LHCN-M2 (cell line): Measurements from ENCODE around the gene ADAMTS12. TPM values are rescaled to one million over a fixed set of nuclear protein-coding genes. Genes with fewer than 3 reads are reported as not detected.

Experiments used
- DNase-seq: peaks from one replicate; pipeline ENCODE4 v3.0.0-alpha.2; 2012; ENCODE audit warnings: low read depth
- total RNA-seq: library from RNA; depleted of rRNA; stranded (reverse); fragments of >200 nt; gene quantifications from 2 replicates; pipeline ENCODE4 v1.2.3, GENCODE V29; 2014; rRNA removed

ADAMTS12 gene
- total RNA-seq, 1 experiment from 2014 or later: 11.6 TPM

GRCh38 chr5:33487236-33487635 lies 404.6 kb downstream of the ADAMTS12 start:
- DNase-seq: no peak

- no peak for DNase-seq
These were observed 409.5 kb downstream of the ADAMTS12 start for GRCh38 chr5:33482335-33482734.

- DNase-seq: no peak
These were observed 410.9 kb downstream of the ADAMTS12 start for GRCh38 chr5:33480876-33481275.

- DNase-seq: peak; percentile 56
These were observed 412.5 kb downstream of the ADAMTS12 start for GRCh38 chr5:33479311-33479710.

GRCh38 chr5:33477816-33478215 lies 414.0 kb downstream of the ADAMTS12 start:
- DNase-seq: no peak

GRCh38 chr5:33476992-33477391 lies 414.8 kb downstream of the ADAMTS12 start:
- DNase-seq: no peak

GRCh38 chr5:33475706-33476105 lies 416.1 kb downstream of the ADAMTS12 start:
- DNase-seq: no peak

- no peak for DNase-seq
These were observed 416.8 kb downstream of the ADAMTS12 start for GRCh38 chr5:33474931-33475499.

GRCh38 chr5:33474004-33474403 lies 417.8 kb downstream of the ADAMTS12 start:
- no peak for DNase-seq

Other genes starting within 250 kb of the ADAMTS12 start
- gene RXFP3, start 44.4 kb upstream of the ADAMTS12 start, total RNA-seq: not detected in 2 replicates
- 0.19 TPM in 1 of 2 replicates, not detected in the other for gene SLC45A2, start 92.7 kb upstream of the ADAMTS12 start, total RNA-seq
- 18.3 and 21.0 TPM in 2 replicates for gene AMACR, start 116.1 kb upstream of the ADAMTS12 start, total RNA-seq
- gene C1QTNF3, start 151.2 kb upstream of the ADAMTS12 start, total RNA-seq: 0.32 and 0.40 TPM in 2 replicates